ENCODE results near the gene RFTN1. TPM values are rescaled to one million over a fixed set of nuclear protein-coding genes. Genes with fewer than 3 reads are reported as not detected.

RFTN1 gene
- total and polyA plus RNA-seq, 10 of the 15 experiments (the other 5 are each of a cell fraction or from before 2014, with no cell fraction given): 20.6 to 213 (median 147) TPM

GRCh38 chr3:16430717-16431630 is 82.5 kb downstream of the RFTN1 start:
- BruUV-seq (replicated peaks): TSS peak; percentile 35
- Histone ChIP-seq H3K9me3 (replicated peaks; ENCODE audit: control insufficient read depth, insufficient read depth, low read length) (no peaks in the 10 kb centered on the region; the same call in 2 of the 3 replicates), H3K4me2 (ENCODE audit: control insufficient read depth, insufficient read depth) (0 out of 2 replicates have a peak overlapping the region, but pooled peaks have one; percentile 30), H3K36me3 (ENCODE audit: control insufficient read depth in 2 of 2, insufficient read depth in 2 of 2, low read length in 1 of 2) (peaks cover 10 to 22% of the 10 kb centered on the region in 2 experiments), H2AFZ (ENCODE audit: control insufficient read depth, low read depth, low read length) (no peak overlapping the region), H3K4me1 (ENCODE audit: control insufficient read depth, insufficient read depth, low read length) (peaks cover 39% of the 10 kb centered on the region), H3K9ac (ENCODE audit: control insufficient read depth, insufficient read depth, low read length) (no peak overlapping the region; the same call in 1 of the 2 replicates), H4K20me1 (ENCODE audit: control insufficient read depth, insufficient read depth) (no peaks in the 10 kb centered on the region), H3K4me3 (no peak overlapping the region), H3K27ac (ENCODE audit: control insufficient read depth, insufficient read depth) (peak overlapping the region; percentile 51), H3K27me3 (replicated peaks in 1 of 2; ENCODE audit: control insufficient read depth in 2 of 2, insufficient read depth in 2 of 2, low read length in 1 of 2) (no peaks in the 10 kb centered on the region), H3K79me2 (ENCODE audit: control insufficient read depth, insufficient read depth, low read length) (peaks cover 43% of the 10 kb centered on the region)
- peak; percentile 75 for DNase-seq (ENCODE audit: low read depth, low spot score)
- SMC1A ChIA-PET (ENCODE audit: uncharacterized antibody, unreplicated experiment): interaction anchor here (0.6 to 9.4 kb wide), 27 partner anchors 8 to 1133 kb away, joined by 3 to 175 read pairs (median 5); no protein-coding TSS in a partner anchor
- RAD21 ChIA-PET (ENCODE audit: unreplicated experiment): interaction anchor here (0.8 to 5.3 kb wide), 27 partner anchors 10 to 141 kb away, joined by 3 to 74 read pairs (median 5); partner anchors contain the start of gene RFTN1
- intact Hi-C loops (cut with micrococcal nuclease; ENCODE audit: unreplicated experiment) (loop anchor here (1.0 to 5.0 kb wide), 2 partner anchors 81 to 121 kb away; no protein-coding TSS in a partner anchor), in situ Hi-C loops (cut with MboI) (no loop called here)
- POLR2A ChIA-PET: interaction anchor here (0.6 to 3.4 kb wide), 29 partner anchors 9 to 179 kb away, joined by 3 to 20 read pairs (median 4); partner anchors contain the start of gene RFTN1
- no peak for FAIRE-seq
- CTCF ChIA-PET: interaction anchor here (0.8 to 2.8 kb wide), 10 partner anchors 10 to 141 kb away, joined by 3 to 15 read pairs (median 4); no protein-coding TSS in a partner anchor
- WGBS (ENCODE audit: insufficient coverage, insufficient replicate concordance, low lambda C conversion rate, missing lambda C conversion rate): 5% methylated on average over 11 of the region's 11 CpGs
- ATAC-seq: peak; percentile 39
- TF ChIP-seq HDGF (IDR thresholded peaks at IDR 0.05) (no peak), BMI1 (IDR thresholded peaks at IDR 0.05; ENCODE audit: borderline replicate concordance) (no peak; the same call in 1 of the 2 replicates), MEF2A (IDR thresholded peaks at IDR 0.05; ENCODE audit: insufficient read depth, low read depth, low read length) (no peak), EP300 (IDR thresholded peaks at IDR 0.05; ENCODE audit: borderline replicate concordance in 1 of 2, control insufficient read depth in 1 of 2, low read depth in 2 of 2, low read length in 2 of 2) (peak; percentile 75 to 90), YY1 (IDR thresholded peaks at IDR 0.05; ENCODE audit: low read depth, low read length) (no peak), ZNF207 (IDR thresholded peaks at IDR 0.05; ENCODE audit: borderline replicate concordance) (no peak), HDAC2 (IDR thresholded peaks at IDR 0.05) (no peak), POLR2AphosphoS2 (IDR thresholded peaks at IDR 0.05; ENCODE audit: low read depth, low read length) (0 out of 2 replicates have a peak, but pooled peaks have one; percentile 29), CREB1 (IDR thresholded peaks at IDR 0.05; ENCODE audit: low read depth) (no peak), NFYB (IDR thresholded peaks at IDR 0.05; ENCODE audit: insufficient read depth, low read depth, low read length) (no peak), SIX5 (IDR thresholded peaks at IDR 0.05; ENCODE audit: low read depth, low read length, severe bottlenecking) (no peak), POLR2A (IDR thresholded peaks at IDR 0.05; ENCODE audit: low read depth, low read length) (no peak), GABPA (IDR thresholded peaks at IDR 0.05; ENCODE audit: low read depth) (no peak), MYB (IDR thresholded peaks at IDR 0.05; ENCODE audit: borderline replicate concordance, low read depth, low read length) (no peak), SPI1 (IDR thresholded peaks at IDR 0.05; ENCODE audit: borderline replicate concordance, insufficient read depth, low read depth, low read length) (0 out of 2 replicates have a peak, but pooled peaks have one; percentile 23), KDM1A (IDR thresholded peaks at IDR 0.05; ENCODE audit: borderline replicate concordance) (no peak), BCL11A (IDR thresholded peaks at IDR 0.05; ENCODE audit: low read depth, low read length) (peak; percentile 61), CBFB (IDR thresholded peaks at IDR 0.05; ENCODE audit: low read depth) (no peak), SMAD5 (IDR thresholded peaks at IDR 0.05; ENCODE audit: low read depth) (no peak)
